Endometrium (tissue), 2 donors: ENCODE results near the gene NAALADL2.
"Not testable (repeated sequence)": the region's sequence is repeated elsewhere in the genome, so short reads cannot be mapped to it uniquely, and the experiment has no call there.

ENCODE experiments used
- FAIRE-seq: peaks from 2 replicates; lab custom pipeline; 2012; peaks lifted over from hg19 to GRCh38; lab: Jason Lieb, UNC
- donor health status: control.
- donor health status: control.

Gene NAALADL2

GRCh38 chr3:175270198-175270837, 411.2 kb downstream of the NAALADL2 start:
- FAIRE-seq, result no peak

- no peak for FAIRE-seq
Observed at GRCh38 chr3:175270866-175271265, 411.7 kb downstream of the NAALADL2 start.

- not testable (repeated sequence) for FAIRE-seq
Observed at GRCh38 chr3:175271465-175271864, 412.3 kb downstream of the NAALADL2 start.

GRCh38 chr3:175272392-175272791, 413.3 kb downstream of the NAALADL2 start:
- no peak for FAIRE-seq

GRCh38 chr3:175273573-175273972, 414.4 kb downstream of the NAALADL2 start:
- peak; percentile 71 for FAIRE-seq

GRCh38 chr3:175274056-175274455, 414.9 kb downstream of the NAALADL2 start:
- no peak for FAIRE-seq

- no peak for FAIRE-seq
Observed at GRCh38 chr3:175274474-175275218, 415.5 kb downstream of the NAALADL2 start.

GRCh38 chr3:175278680-175279079, 419.5 kb downstream of the NAALADL2 start:
- FAIRE-seq, result no peak

GRCh38 chr3:175279457-175279856, 420.3 kb downstream of the NAALADL2 start:
- no peak for FAIRE-seq

GRCh38 chr3:175279911-175280310, 420.8 kb downstream of the NAALADL2 start:
- FAIRE-seq, result no peak

- FAIRE-seq, result no peak
Observed at GRCh38 chr3:175287361-175287963, 428.3 kb downstream of the NAALADL2 start.

- FAIRE-seq, result no peak
Observed at GRCh38 chr3:175288621-175289020, 429.5 kb downstream of the NAALADL2 start.

- FAIRE-seq, result no peak
Observed at GRCh38 chr3:175294793-175295192, 435.7 kb downstream of the NAALADL2 start.

GRCh38 chr3:175295248-175296130, 436.4 kb downstream of the NAALADL2 start:
- FAIRE-seq, result no peak

GRCh38 chr3:175297216-175297615, 438.1 kb downstream of the NAALADL2 start:
- no peak for FAIRE-seq

- no peak for FAIRE-seq
Observed at GRCh38 chr3:175301741-175302140, 442.6 kb downstream of the NAALADL2 start.

- no peak for FAIRE-seq
Observed at GRCh38 chr3:175304404-175304803, 445.3 kb downstream of the NAALADL2 start.

GRCh38 chr3:175307642-175308041, 448.5 kb downstream of the NAALADL2 start:
- FAIRE-seq, result peak; percentile 33

GRCh38 chr3:175308097-175308496, 449.0 kb downstream of the NAALADL2 start:
- no peak for FAIRE-seq

- peak; percentile 51 for FAIRE-seq
Observed at GRCh38 chr3:175310046-175310445, 450.9 kb downstream of the NAALADL2 start.

GRCh38 chr3:175311404-175311803, 452.3 kb downstream of the NAALADL2 start:
- no peak for FAIRE-seq

- FAIRE-seq, result no peak
Observed at GRCh38 chr3:175311946-175312345, 452.8 kb downstream of the NAALADL2 start.
